ENCODE data around the gene ABCF3.
"Not testable (repeated sequence)": the region's sequence is repeated elsewhere in the genome, so short reads cannot be mapped to it uniquely, and the experiment has no call there.

Gene ABCF3

GRCh38 chr3:184186184-184186901 lies at the start of gene ABCF3:
ABCF3 (plus strand) TSS chr3:184186199; CDS start chr3:184186208, 9 bp downstream.
- no peak for DNase-seq

- no peak for DNase-seq
Measured at GRCh38 chr3:184140436-184140835, 45.6 kb upstream of the ABCF3 start.

- DNase-seq, result no peak
Measured at GRCh38 chr3:184142199-184142598, 43.8 kb upstream of the ABCF3 start.

GRCh38 chr3:184143327-184143726 lies 42.7 kb upstream of the ABCF3 start:
- no peak for DNase-seq

- no peak for DNase-seq
Measured at GRCh38 chr3:184144505-184144904, 41.5 kb upstream of the ABCF3 start.

- peak; percentile 62 for DNase-seq
Measured at GRCh38 chr3:184145111-184145524, 40.9 kb upstream of the ABCF3 start.

GRCh38 chr3:184145751-184146270 lies 40.2 kb upstream of the ABCF3 start:
- no peak for DNase-seq

GRCh38 chr3:184148076-184148475 lies 37.9 kb upstream of the ABCF3 start:
- no peak for DNase-seq

- no peak for DNase-seq
Measured at GRCh38 chr3:184149123-184149522, 36.9 kb upstream of the ABCF3 start.

GRCh38 chr3:184149770-184150169 lies 36.2 kb upstream of the ABCF3 start:
- not testable (repeated sequence) for DNase-seq

- DNase-seq, result peak; percentile 81
Measured at GRCh38 chr3:184154885-184155643, 30.9 kb upstream of the ABCF3 start, which contains the start of gene DVL3. DVL3 (plus strand) TSS chr3:184155377; CDS start chr3:184155636, 259 bp downstream.

GRCh38 chr3:184155644-184156521 lies 30.1 kb upstream of the ABCF3 start:
- DNase-seq, result no peak

GRCh38 chr3:184156522-184156955 lies 29.5 kb upstream of the ABCF3 start:
- DNase-seq, result peak; percentile 84

- no peak for DNase-seq
Measured at GRCh38 chr3:184157206-184157605, 28.8 kb upstream of the ABCF3 start.

GRCh38 chr3:184158404-184158803 lies 27.6 kb upstream of the ABCF3 start:
- DNase-seq, result no peak

- no peak for DNase-seq
Measured at GRCh38 chr3:184160456-184160855, 25.5 kb upstream of the ABCF3 start.

GRCh38 chr3:184162571-184163070 lies 23.4 kb upstream of the ABCF3 start:
- not testable (repeated sequence) for DNase-seq

GRCh38 chr3:184164648-184165330 lies 21.2 kb upstream of the ABCF3 start:
- DNase-seq, result no peak

GRCh38 chr3:184165543-184165942 lies 20.5 kb upstream of the ABCF3 start:
- DNase-seq, result no peak

- no peak for DNase-seq
Measured at GRCh38 chr3:184166671-184167070, 19.3 kb upstream of the ABCF3 start.

GRCh38 chr3:184167786-184168185 lies 18.2 kb upstream of the ABCF3 start:
- no peak for DNase-seq

All from left hindlimb (tissue), 1 donor.